Osteoblast (primary cell): ENCODE results near the gene GRM5. TPM values are rescaled to one million over a fixed set of nuclear protein-coding genes. Genes with fewer than 3 reads are reported as not detected.
"Not testable (repeated sequence)": the region's sequence is repeated elsewhere in the genome, so short reads cannot be mapped to it uniquely, and the experiment has no call there.

Experiments
- DNase-seq: peaks from one replicate; pipeline ENCODE4 v3.0.0; 2011; ENCODE audit warnings: low spot score, mixed read lengths; ENCODE audit not compliant: insufficient read length; ENCODE audit errors: missing footprints
- H2AFZ ChIP-seq: 2 replicates; pipeline ENCODE4 v1.6.0; 2011; ENCODE audit warnings: mild to moderate bottlenecking, low read length
- H3K27ac ChIP-seq: 2 replicates; pipeline ENCODE4 v1.5.1; 2011; ENCODE audit warnings: mild to moderate bottlenecking, low read depth, low read length, moderate library complexity
- H3K27me3 ChIP-seq: 2 replicates; pipeline ENCODE4 v1.6.0; 2012; ENCODE audit warnings: mild to moderate bottlenecking, control low read depth, inconsistent platforms, low read length, moderate library complexity; ENCODE audit not compliant: insufficient read depth
- H3K36me3 ChIP-seq: 2 replicates; pipeline ENCODE4 v1.5.1; 2011; ENCODE audit warnings: mild to moderate bottlenecking, low read length, control low read depth, moderate library complexity; ENCODE audit not compliant: insufficient read depth
- H3K4me1 ChIP-seq: 2 replicates; pipeline ENCODE4 v1.5.1; 2011; ENCODE audit warnings: mild to moderate bottlenecking, low read length, control low read depth, moderate library complexity; ENCODE audit not compliant: insufficient read depth
- H3K4me2 ChIP-seq: 2 replicates; pipeline ENCODE4 v1.6.0; 2011; ENCODE audit warnings: mild to moderate bottlenecking, low read length; ENCODE audit not compliant: insufficient read depth
- H3K4me3 ChIP-seq: fragments of 200-600 bp; sonication (generic); 3 replicates; pipeline ENCODE4 v1.5.1; 2012; ENCODE audit warnings: mild to moderate bottlenecking, low read length, inconsistent platforms; ENCODE audit not compliant: insufficient read depth
- H3K79me2 ChIP-seq: 2 replicates; pipeline ENCODE4 v1.6.0; 2012; ENCODE audit warnings: mild to moderate bottlenecking, low read length, control low read depth, inconsistent platforms; ENCODE audit not compliant: insufficient read depth
- H3K9me3 ChIP-seq: 2 replicates; pipeline ENCODE4 v1.5.1; 2011; ENCODE audit warnings: low read depth, low read length, control low read depth
- H4K20me1 ChIP-seq: 2 replicates; pipeline ENCODE4 v1.6.0; 2012; ENCODE audit warnings: mild to moderate bottlenecking, low read length, control low read depth; ENCODE audit not compliant: insufficient read depth
- CTCF ChIP-seq: IDR thresholded peaks from 2 replicates; pipeline ENCODE4 v1.5.1; 2011; ENCODE audit warnings: mild to moderate bottlenecking, low read depth, low read length, moderate library complexity; ENCODE audit errors: extremely low read depth
- total RNA-seq: library from RNA; depleted of rRNA; stranded (reverse); fragments of >200 nt; gene quantifications from 2 replicates; pipeline ENCODE4 v1.2.3, GENCODE V29; 2012

Gene GRM5
- total RNA-seq, 1 donor, result not detected

GRCh38 chr11:88909500-88909899, 156.3 kb downstream of the GRM5 start:
- Histone ChIP-seq H3K4me3 (no peak overlapping the region), H3K27me3 (no peaks in the 10 kb centered on the region), H3K9me3 (no peaks in the 10 kb centered on the region), H3K27ac (no peak overlapping the region), H4K20me1 (no peaks in the 10 kb centered on the region), H3K4me1 (no peaks in the 10 kb centered on the region), H2AFZ (no peak overlapping the region), H3K36me3 (no peaks in the 10 kb centered on the region), H3K4me2 (no peak overlapping the region), H3K79me2 (no peaks in the 10 kb centered on the region)
- no peak for DNase-seq
- no peak for TF ChIP-seq CTCF

GRCh38 chr11:88901436-88901835, 164.3 kb downstream of the GRM5 start:
- H3K4me1 ChIP-seq, DNase-seq, H3K27me3 ChIP-seq, H2AFZ ChIP-seq, H3K4me3 ChIP-seq, H3K79me2 ChIP-seq, H3K4me2 ChIP-seq, H4K20me1 ChIP-seq, H3K9me3 ChIP-seq, H3K36me3 ChIP-seq, H3K27ac ChIP-seq: not testable (repeated sequence)

- DNase-seq, H3K9me3 ChIP-seq, H3K27me3 ChIP-seq: not testable (repeated sequence)
Observed at GRCh38 chr11:88888855-88889254, 176.9 kb downstream of the GRM5 start.

GRCh38 chr11:88886796-88887195, 179.0 kb downstream of the GRM5 start:
- no peaks in the 10 kb centered on the region for H3K79me2 ChIP-seq
- TF ChIP-seq CTCF, result peak; percentile 47
- H3K4me3 ChIP-seq, result no peak overlapping the region
- H3K36me3 ChIP-seq, result no peaks in the 10 kb centered on the region
- no peaks in the 10 kb centered on the region for H3K4me1 ChIP-seq
- H3K9me3 ChIP-seq, result no peaks in the 10 kb centered on the region
- DNase-seq, result peak; percentile 0
- H2AFZ ChIP-seq, result no peak overlapping the region
- no peaks in the 10 kb centered on the region for H4K20me1 ChIP-seq
- H3K4me2 ChIP-seq, result no peak overlapping the region
- H3K27me3 ChIP-seq, result no peaks in the 10 kb centered on the region
- no peak overlapping the region for H3K27ac ChIP-seq

More at GRCh38 chr11:88888855-88889254, 176.9 kb downstream of the GRM5 start:
- H3K4me1 ChIP-seq, H3K4me3 ChIP-seq, H2AFZ ChIP-seq, H3K79me2 ChIP-seq, H3K4me2 ChIP-seq, H4K20me1 ChIP-seq, H3K36me3 ChIP-seq, H3K27ac ChIP-seq: not testable (repeated sequence)

- not testable (repeated sequence) for H3K27ac ChIP-seq, H3K9me3 ChIP-seq, H2AFZ ChIP-seq, H4K20me1 ChIP-seq, DNase-seq, H3K36me3 ChIP-seq, H3K27me3 ChIP-seq, H3K79me2 ChIP-seq, H3K4me3 ChIP-seq, H3K4me1 ChIP-seq, H3K4me2 ChIP-seq
Observed at GRCh38 chr11:88882800-88883199, 183.0 kb downstream of the GRM5 start.
